Hepatocyte (in vitro differentiated cells): ENCODE results near the gene IKBKG.

Source experiments
- CTCF ChIP-seq: fragments of 200-600 bp; sonication (generic); IDR thresholded peaks from 2 replicates; pipeline ENCODE4 v1.5.1; 2016; ENCODE audit warnings: antibody characterized with exemption, mild to moderate bottlenecking; ENCODE audit not compliant: poor library complexity
- EZH2 ChIP-seq: fragments of 200-600 bp; sonication (generic); IDR thresholded peaks from 2 replicates; pipeline ENCODE4 v1.6.1; 2016; ENCODE audit warnings: antibody characterized with exemption, mild to moderate bottlenecking, borderline replicate concordance
- EZH2phosphoT487 ChIP-seq: fragments of 200-600 bp; sonication (generic); IDR thresholded peaks from one replicate; pipeline ENCODE4 v1.6.1; 2018; ENCODE audit warnings: antibody characterized with exemption, mild to moderate bottlenecking, low read depth, moderate library complexity; ENCODE audit not compliant: unreplicated experiment, severe bottlenecking

- TF ChIP-seq CTCF (no peak), EZH2 (no peak), EZH2phosphoT487 (no peak)
These were observed 11.5 kb upstream of the IKBKG start for GRCh38 chrX:154535892-154536291.
